C1 segment of cervical spinal cord (tissue), 14 donors: ENCODE data around the gene UBE3C.
A peak's percentile ranks its signal among the peaks of the same experiment; 100 is the strongest.
"Not testable (repeated sequence)": the region's sequence is repeated elsewhere in the genome, so short reads cannot be mapped to it uniquely, and the experiment has no call there.

Source experiments
- DNase-seq, 14 donors: peaks; one replicate each; lab custom pipeline; 2025; lab: John Stamatoyannopoulos, UW

The UBE3C gene

DNA sequence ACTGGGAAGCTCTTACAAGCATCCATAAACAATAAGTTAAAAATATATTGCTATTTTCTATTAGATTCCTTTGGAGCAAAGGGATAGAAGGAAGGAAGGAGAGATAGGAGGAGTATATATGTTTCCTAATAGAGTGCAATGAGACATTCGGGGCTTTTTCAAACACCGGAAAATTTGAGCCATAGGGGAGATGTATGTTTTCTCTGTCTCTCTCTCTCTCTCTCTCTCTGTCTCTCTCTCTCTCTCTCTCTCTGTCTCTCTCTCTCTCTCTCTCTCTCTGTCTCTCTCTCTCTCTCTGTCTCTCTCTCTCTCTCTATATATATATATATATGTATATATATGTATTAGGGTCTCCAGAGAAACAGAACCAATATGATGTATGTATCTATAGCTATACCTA is 7.9 kb upstream of the UBE3C start:
- not testable (repeated sequence) for DNase-seq

DNA sequence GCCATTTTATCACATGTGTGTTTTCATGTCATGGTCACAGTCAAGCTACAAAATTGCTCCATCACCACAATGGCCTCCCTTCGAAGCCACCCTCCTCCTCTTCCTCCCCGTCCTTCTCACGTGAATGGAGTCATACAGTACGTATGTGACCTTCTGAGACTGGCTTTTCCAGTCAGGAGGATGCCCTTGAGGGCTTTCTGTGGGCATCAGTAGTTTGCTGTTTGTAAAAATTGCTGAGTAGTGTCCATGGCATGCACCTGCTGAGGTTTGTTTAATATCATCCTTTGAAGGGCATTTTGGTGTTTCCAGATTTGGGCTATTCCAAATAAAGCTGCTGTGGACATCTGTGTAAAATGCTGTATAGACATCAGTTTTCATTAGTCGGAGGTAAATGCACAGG is 5.9 kb upstream of the UBE3C start:
- DNase-seq, result no peak

DNA sequence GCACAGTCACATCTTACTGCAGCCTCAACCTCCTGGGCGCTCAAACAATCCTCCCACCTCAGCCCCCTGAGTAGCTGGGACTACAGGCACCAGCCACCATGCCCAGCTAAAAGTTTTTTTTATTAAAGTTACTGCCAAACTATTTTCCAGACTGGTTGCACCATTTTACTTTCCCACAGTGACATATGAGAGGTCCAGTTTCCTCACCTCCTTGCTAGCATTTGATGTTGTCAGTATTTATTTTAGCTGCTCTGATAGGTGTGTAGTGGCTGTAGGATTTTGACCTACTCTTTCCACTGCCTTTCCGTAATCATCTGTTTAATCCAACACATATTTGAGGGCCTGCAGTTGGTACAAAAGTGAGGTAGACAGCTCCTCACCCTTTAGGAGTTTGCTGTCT is 5.4 kb upstream of the UBE3C start:
- DNase-seq, result no peak

DNA sequence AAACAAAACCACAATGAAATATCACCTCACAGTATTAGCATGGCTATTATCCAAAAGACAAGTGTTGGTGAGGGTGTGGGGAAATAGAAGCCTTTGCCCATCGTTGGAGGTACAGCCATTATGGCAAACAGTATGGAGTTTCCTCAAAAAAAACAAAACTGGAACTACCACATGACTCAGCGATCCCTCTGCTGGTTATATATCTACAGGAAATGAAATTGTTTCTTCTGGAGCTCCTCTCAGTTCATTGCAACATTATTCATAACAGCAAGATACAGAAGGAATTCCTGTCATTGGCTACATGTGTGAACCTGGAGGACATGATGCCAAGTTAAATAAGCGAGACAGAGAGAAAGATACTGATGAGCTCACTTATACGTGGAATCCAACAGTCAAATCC is 2.4 kb upstream of the UBE3C start:
- DNase-seq, result no peak

DNA sequence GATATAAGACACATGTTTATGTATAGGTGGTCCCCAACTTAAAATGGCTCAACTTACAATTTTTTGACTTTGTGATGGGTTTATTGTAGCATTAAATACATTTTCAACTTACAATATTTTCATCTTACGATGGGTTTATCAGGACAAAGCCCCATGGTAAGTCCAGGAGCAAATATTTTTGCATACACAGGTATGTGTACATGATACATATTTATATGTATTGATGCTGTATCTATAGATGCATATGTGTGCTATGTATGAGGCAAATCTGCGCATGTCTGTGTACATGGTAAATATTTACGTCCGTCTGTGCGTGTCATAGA is 664 bp upstream of the UBE3C start:
- DNase-seq, result no peak

DNA sequence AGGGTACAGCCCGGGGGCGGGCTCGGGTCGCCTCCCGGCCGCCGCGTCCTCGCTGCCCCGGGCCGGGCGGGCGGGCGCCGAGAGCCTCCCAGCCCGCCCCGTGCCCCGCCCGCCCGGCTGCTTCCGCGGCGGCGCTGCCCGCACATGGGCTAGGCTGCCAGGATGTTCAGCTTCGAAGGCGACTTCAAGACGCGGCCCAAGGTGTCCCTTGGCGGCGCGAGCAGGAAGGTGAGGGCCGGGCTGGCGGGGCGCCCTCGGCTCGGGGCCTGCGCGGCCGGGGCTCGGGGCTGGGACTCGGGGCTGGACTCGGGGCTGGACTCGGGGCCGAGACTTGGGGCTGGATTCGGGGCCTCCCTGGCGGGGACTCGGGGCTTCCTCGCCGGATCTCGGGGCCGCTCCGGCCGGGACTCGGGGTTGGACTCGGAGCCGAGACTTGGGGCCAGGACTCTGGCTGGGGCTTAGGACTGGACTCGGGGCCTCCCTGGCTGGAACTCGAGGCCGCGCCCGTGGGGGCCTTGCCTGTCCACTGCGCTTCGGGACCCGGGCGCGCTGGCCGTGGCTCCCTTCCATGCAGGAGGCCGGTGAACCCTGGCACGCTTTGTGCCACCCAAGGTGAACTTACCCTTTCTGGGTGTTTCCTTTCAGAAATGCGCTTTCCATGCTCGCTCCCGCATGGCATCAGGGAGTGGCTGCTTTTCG is 534 bp downstream of the UBE3C start:
- peak in 8 of 14 donors; percentile 41 to 74 (median 58) for DNase-seq

DNA sequence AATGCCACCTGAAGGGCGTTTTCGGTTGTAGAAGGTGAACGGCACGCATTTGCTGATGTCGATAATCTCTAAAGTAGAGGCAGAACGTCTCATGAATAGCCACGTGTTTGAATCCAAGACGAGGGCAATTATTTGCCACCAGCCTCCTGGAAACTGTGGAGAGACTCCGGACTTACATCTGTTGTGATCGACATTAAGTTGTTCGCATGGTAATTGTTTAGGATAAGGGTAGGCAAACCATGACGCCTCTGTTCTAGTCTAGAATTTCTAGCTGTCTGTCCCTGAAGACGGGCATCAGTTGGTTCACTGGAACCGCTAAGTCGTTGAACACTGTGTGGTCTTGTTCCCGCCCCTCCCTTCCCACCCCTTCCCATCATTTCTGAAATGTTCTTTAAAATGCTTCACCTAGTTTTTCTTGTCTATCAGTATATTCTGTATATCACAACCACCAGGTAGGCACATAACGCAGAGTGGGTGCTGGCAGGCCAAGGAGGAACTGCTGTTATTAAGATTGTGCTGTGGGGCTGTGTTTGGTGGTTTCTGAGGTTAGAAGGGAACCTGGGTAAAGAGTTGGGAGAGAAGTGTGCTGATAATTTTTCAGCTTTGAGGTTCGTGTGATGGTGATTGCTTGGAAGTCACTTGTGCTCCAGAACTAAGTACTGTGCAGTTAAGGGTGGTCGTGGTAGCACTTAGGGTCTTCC is 1.2 kb downstream of the UBE3C start:
- DNase-seq, result no peak

DNA sequence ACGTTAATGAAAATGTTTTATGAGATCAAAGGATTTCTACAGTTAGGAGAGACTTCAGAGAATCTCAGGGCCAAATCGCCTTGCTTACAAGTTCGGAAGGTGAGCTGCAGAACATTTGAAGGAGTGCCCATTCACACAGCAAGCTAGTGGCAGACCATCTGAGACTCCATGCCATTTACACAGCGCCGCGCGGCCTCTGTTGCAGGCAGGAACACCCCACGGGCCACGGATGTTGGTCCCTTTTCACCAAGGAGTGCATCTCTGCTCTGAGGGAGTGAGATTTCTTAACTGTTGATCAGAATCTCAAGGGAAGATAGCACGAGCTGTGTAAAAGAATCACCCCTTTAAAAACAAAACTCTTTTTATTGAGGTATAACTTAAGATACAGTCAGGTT is 1.8 kb downstream of the UBE3C start:
- DNase-seq, result no peak

DNA sequence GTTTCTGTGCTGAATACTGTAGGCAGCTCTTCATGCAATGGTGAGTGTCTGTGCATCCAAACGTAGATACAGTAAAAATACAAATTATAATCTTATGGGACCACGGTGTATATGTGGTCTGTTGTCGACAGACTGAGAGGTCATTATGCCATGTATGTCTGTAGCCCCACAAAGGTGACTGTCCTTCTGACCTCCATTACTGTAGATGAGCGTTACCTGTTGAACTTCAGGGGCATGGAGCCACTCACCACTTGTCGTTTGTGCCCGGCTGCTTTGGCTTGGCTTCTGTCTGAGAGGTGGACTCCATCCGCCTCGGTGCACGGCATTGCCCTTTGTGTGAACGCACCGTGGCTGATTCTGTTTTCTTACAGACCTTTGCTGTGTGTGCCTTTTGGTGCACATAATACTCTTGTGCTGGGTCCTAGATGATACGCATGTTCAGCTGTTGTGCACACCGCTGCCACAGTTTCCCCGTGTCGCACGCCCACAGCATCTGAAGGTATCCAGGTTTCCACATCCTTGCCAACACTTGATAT is 2.9 kb downstream of the UBE3C start:
- DNase-seq, result no peak

DNA sequence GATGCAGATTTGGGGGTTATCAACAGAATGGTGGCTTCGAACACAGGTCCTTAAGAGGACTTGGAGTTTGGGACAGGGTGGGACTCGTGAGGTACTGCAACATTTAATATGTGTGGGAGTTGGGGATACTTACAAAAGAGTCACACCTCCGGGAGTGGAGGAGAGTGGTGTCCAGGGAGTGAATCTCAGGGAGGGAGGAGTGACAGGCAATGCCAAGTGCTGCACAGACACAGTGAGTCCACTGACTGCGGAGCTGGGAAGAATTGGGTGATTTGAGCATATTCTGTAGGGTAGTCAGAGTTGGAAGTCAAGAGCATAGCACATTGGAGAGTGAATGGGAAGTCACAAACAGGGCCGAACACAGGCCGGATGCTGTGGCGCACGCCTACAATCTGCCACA is 5.1 kb downstream of the UBE3C start:
- DNase-seq, result no peak

DNA sequence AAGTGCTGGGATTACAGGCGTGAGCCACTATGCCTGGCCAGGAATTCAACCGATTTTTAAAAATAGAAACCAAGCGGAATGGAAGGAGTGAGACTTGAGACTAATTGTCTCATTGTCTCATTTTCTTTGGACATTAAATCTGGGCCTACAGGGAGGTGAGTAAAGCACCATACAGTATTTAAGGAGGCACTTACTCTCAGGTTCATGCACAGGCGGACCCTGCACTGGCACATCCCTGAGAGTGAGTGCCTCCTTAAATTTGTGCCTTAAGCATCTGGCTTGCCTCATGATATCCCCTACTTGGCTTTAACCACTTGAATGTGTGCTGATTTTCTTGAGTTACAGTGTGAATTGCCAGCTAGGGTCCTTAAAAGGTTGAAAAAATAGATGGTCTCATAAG is 10.6 kb downstream of the UBE3C start:
- no peak for DNase-seq

DNA sequence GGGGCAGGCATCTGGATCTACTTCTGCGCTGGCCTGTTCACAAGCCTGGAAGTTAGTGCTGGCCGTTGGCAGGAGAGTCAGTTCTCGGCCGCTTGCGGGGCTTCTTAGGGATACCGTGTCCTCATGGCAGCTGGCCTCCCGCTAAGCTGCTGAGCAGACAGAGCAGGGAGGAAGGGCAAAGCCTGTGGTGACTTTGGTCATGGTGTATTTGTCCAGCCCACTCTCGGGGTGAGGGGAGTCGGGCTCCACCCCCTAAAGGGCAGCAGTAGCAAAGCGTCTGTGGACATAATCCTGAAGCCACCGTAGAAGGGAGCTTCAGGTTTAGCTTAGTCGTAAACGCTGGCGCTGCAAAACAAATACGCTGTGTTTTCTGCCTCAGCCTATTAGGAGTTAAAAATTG is 12.2 kb downstream of the UBE3C start:
- peak in 4 of 14 donors; percentile 2 to 18 (median 12) for DNase-seq

DNA sequence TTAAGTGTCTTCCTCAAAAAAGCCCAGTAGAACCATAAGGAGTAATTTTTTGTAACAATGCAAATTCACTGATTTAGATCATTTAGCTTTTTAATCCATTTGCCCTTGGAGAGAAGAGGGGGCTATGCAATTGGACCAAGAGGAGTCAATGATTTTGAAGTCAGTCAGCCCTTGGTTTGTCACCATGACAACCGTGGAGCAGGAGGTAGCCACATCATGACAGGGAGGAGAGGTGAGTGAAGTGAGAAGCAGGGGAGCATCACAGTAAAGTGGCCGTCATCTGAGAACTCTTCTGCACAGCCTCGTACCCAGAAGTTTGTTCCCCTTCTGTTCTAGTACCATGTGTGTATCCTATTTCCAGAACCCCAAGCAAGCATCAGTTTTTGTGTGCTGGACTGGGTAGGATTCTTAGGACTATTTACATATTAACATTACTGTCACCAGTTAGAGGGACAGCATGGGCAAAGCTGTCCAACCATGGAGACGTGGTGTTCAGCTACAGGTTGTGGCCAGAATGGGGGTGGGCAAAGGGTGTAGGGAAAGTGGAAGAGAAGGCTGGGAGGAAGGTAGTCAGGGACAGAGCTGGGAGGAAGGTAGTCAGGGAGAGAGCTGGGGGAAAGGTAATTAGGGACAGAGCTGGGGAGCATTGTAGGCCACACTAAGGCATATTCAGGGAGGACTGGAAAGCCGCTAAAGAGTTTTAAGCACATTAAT is 13.1 kb downstream of the UBE3C start:
- peak in 1 of 14 donors; percentile 7 for DNase-seq

DNA sequence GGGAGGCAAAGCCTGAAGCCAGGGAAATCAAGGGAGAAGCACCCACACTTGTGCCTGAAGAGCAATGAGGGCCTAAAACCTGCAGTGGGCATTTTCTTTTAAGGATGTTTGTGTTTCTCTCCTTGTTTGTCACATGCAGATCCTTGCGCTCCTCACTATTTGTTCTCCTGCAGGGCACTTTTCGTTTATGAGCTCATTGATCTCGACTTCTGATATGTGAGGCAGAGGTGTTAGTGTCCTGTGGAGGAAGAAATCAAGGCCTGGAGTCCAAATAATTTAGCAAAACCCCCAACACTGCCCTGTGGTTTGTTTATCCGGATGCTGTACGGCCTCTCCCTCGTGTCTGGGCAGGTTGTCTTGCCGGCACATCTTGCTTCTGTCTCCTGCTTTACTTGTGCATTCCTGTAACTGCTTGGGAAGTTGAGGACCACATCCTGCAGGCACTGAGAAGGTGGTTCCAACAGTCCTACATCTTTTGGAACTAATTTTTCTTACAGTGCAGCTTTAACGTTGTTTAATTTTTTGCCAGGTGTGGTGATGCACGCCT is 13.7 kb downstream of the UBE3C start:
- no peak for DNase-seq

DNA sequence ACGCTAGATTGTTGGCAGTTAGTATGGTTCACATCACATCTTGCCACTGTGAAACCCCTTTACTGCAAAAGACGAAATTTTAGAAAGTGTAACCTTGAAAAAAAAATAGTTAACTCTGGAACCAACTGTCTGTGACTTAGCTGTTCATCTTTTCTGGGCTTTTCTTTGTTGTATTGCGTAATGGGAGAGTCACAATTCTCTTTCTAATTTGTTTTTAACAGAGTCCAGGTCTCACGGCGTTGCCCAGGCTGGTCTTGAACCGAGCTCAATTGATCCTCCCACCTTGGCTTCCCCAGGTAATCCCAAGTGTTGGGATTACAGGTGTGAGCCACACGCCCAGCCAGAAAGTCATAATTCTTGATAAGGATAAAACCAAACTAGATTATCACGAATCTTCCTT is 14.5 kb downstream of the UBE3C start:
- DNase-seq, result no peak

DNA sequence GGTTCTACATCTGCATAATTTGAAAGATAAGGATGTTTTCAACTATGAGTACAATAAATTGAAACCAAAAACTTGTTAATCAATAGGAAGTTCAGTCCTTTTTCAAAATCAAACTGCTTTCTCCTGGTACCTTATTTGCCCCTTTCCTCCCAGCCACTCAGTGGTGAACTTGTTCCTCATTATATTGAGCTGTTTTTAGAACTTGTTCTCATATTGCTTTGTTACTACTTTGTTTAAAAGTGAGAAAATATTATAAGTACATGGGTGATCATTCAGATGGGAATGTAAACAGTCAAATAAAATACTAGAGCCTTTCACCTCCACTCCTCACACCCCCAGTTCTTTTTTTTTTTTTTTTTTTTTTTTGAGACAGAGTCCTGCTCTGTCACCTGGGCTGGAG is 17.2 kb downstream of the UBE3C start:
- no peak for DNase-seq

DNA sequence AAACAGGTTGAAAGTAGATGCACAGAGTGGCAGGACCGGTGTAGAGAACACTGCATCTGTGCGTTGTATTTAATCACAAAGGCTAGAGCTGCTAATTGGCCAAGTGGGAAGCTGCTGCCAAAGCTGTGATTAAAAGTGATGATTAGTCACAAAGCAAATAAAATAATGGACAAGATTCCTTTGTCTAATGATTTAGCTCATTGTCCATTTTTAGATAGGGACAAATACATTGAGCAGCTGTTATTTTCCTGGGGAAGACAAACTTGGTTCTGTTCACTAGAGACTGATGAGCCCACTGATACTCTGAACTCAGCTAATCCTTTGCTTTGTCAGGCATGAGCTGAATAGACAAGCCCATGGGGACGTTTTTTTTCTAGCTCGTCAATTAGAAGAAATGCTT is 19.7 kb downstream of the UBE3C start:
- DNase-seq, result peak in 5 of 14 donors; percentile 7 to 40 (median 10)

DNA sequence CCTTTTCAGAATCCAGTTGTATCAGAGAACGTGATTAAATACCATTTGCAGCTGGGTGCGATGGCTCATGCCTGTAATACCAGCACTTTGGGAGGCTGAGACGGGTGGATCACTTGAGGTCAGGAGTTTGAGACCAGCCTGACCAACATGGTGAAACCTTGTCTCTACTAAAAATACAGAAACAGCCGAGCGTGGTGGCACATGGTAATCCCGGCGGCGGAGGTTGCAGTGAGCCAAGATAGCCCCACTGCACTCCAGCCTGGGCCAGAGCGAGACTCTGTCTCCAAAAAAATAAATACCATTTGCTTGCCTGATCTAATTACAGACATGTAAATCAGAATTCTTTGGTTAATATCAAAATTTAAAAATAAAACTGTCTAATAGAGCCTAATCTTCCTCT is 20.8 kb downstream of the UBE3C start:
- DNase-seq, result not testable (repeated sequence)

DNA sequence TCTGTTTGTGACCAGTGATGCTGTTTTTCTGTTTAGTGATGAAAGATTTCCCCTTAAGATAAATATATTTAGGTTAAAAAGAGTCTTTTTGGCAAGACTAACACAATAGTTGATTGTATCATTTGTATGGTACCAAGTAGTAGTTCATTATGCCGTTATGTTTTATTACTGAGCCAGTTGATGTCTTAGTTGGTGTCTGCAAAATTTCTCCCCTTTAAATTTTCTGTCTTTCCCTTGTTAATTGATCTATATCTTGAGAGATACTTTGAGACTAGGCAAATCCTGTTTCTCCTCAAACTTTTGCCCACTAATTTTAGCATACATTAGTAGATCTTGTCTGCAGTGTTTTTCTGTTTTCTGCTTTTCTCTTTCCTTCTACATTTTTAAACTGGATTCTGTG is 21.7 kb downstream of the UBE3C start:
- DNase-seq, result no peak

DNA sequence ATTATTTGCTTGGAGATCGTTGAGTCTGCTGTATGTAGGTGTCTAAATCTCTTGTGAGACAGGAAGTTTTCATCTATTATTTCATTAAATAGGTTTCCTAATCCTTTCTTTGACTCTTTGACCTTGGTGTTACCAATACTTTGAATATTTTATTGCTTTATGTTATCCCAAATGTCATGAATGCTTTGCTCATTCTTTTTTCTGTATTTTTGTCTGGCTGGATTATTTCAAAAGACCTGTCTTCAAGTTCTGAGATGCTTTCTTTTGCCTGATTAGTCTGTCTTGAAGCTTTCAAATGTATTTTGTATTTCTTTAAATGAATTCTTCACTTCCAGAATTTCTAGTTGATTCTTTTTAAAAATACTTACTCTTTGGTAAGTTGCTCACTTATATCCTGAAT is 27.3 kb downstream of the UBE3C start:
- no peak for DNase-seq

DNA sequence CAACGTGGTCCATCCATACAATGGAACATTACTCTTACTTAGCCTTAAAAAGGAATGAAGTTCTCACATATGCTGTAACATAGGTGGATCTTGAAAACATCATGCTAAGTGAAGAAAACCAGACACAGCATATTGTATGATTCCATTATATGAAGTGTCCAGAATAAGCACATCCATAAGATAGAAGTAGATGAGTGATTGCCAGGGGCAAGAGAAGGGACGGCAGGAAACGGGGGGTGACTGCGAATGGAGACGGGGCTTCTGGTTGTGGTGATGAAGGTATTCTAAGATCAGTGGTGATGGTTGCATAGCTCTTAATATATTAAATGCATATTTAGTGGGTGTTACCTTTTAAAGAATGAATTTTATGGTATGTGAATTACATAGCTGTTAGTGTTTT is 29.8 kb downstream of the UBE3C start:
- DNase-seq, result no peak

DNA sequence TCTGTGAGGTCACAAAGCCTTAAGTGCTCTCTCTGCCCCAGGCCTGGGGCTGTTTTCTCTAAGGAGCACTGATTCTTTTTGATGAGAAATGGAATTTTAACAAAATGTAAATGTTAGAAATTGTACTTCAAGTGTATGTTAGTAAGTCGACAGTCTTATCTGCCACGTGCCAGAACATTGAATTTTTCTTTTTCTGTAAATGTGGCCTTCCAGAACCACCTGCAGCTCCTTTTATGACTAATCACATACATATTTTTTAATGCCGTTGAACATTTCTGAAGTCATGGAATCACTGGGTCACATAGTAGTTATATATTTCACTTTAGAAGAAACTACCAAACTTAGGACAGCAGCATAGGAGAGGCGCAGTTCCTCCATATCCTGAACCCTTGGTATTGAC is 38.0 kb downstream of the UBE3C start:
- DNase-seq, result no peak
